HepG2 (cell line): ENCODE results near the gene CHRNB1. TPM values are rescaled to one million over a fixed set of nuclear protein-coding genes. Genes with fewer than 3 reads are reported as not detected.

Experiments used
- BHLHE40 ChIP-seq: IDR thresholded peaks from 2 replicates; pipeline ENCODE4 v1.6.1; 2011; ENCODE audit warnings: low read length, improper control_type of control experiment
- CEBPG ChIP-seq: IDR thresholded peaks from 2 replicates; pipeline ENCODE4 v1.6.1; 2016
- FOXC1 ChIP-seq: sonication (generic); formaldehyde crosslinking; IDR thresholded peaks from 2 replicates; pipeline ENCODE4 v1.8.0; 2022; ENCODE audit warnings: mild to moderate bottlenecking, missing genetic modification reagents, borderline replicate concordance
- HNRNPH1 ChIP-seq: fragments of 200-400 bp; formaldehyde crosslinking; optimal IDR thresholded peaks from 2 replicates; pipeline ENCODE3; 2017; ENCODE audit warnings: mild to moderate bottlenecking, low read depth, low read length
- KMT2A ChIP-seq: sonication (generic); formaldehyde crosslinking; IDR thresholded peaks from 2 replicates; pipeline ENCODE4 v1.4.0; 2020; ENCODE audit warnings: missing genetic modification reagents
- MAF1 ChIP-seq: sonication (generic); formaldehyde crosslinking; IDR thresholded peaks from 2 replicates; pipeline ENCODE4 v1.5.0; 2020; ENCODE audit warnings: missing genetic modification reagents, borderline replicate concordance
- SETDB1 ChIP-seq: sonication (generic); formaldehyde crosslinking; IDR thresholded peaks from 2 replicates; pipeline ENCODE4 v1.5.1; 2020; ENCODE audit warnings: missing genetic modification reagents, mild to moderate bottlenecking, borderline replicate concordance
- SIX1 ChIP-seq: sonication (generic); formaldehyde crosslinking; IDR thresholded peaks from 2 replicates; pipeline ENCODE4 v1.4.0; 2020; ENCODE audit warnings: missing genetic modification reagents, borderline replicate concordance
- SNAI1 ChIP-seq: sonication (generic); formaldehyde crosslinking; IDR thresholded peaks from 2 replicates; pipeline ENCODE4 v1.5.0; 2020; ENCODE audit warnings: mild to moderate bottlenecking, missing genetic modification reagents, borderline replicate concordance
- TEAD2 ChIP-seq: sonication (generic); formaldehyde crosslinking; IDR thresholded peaks from 2 replicates; pipeline ENCODE4 v1.9.0; 2021; ENCODE audit warnings: missing genetic modification reagents
- ZC3H13 ChIP-seq: sonication (generic); formaldehyde crosslinking; IDR thresholded peaks from 2 replicates; pipeline ENCODE4 v1.8.1; 2023; ENCODE audit warnings: mild to moderate bottlenecking, missing genetic modification reagents, moderate library complexity
- ZFP90 ChIP-seq: sonication (generic); formaldehyde crosslinking; IDR thresholded peaks from 2 replicates; pipeline ENCODE4 v1.8.0; 2022; ENCODE audit warnings: missing genetic modification reagents, mild to moderate bottlenecking, inconsistent platforms, borderline replicate concordance
- ZMYM2 ChIP-seq: sonication (generic); formaldehyde crosslinking; IDR thresholded peaks from 2 replicates; pipeline ENCODE4 v1.8.0; 2022; ENCODE audit warnings: mild to moderate bottlenecking, missing genetic modification reagents
- ZNF12 ChIP-seq: sonication (generic); formaldehyde crosslinking; IDR thresholded peaks from 2 replicates; pipeline ENCODE4 v1.5.0; 2020; ENCODE audit warnings: missing genetic modification reagents
- ZNF3 ChIP-seq: IDR thresholded peaks from 2 replicates; pipeline ENCODE4 v1.7.0; 2017; ENCODE audit warnings: inconsistent platforms
- ZNF460 ChIP-seq: sonication (generic); formaldehyde crosslinking; IDR thresholded peaks from 2 replicates; pipeline ENCODE4 v1.5.1; 2020; ENCODE audit warnings: missing genetic modification reagents, mild to moderate bottlenecking, borderline replicate concordance
- ZNF496 ChIP-seq: sonication (generic); formaldehyde crosslinking; IDR thresholded peaks from 2 replicates; pipeline ENCODE4 v1.8.1; 2023; ENCODE audit warnings: mild to moderate bottlenecking, moderate library complexity, missing genetic modification reagents; ENCODE audit not compliant: insufficient replicate concordance
- ZNF549 ChIP-seq: sonication (generic); formaldehyde crosslinking; IDR thresholded peaks from 2 replicates; pipeline ENCODE4 v1.5.0; 2020; ENCODE audit warnings: missing genetic modification reagents
- polyA plus RNA-seq, 8 experiments: library from polyadenylated mRNA; depleted of rRNA in 3 of 8; stranded (reverse) in 7 of 8; unstranded in 1 of 8; fragments of >200 nt; fragmentation: Illumina TruSeq in 4 of 8; extraction: Trizol in 4 of 8; gene quantifications; 2 replicates each; pipeline versions ENCODE4 v1.2.1 to v1.2.3, GENCODE V29; 2011 to 2016; ENCODE audit warnings: low read depth in 4 of 8, missing spikeins in 1 of 8, mixed read lengths in 1 of 8; ENCODE audit not compliant: insufficient read depth in 1 of 8
- total RNA-seq, 5 experiments: library from RNA; depleted of rRNA; stranded (reverse); fragments of >200 nt; fragmentation: Illumina TruSeq; extraction: Trizol; gene quantifications; 2 replicates each; pipeline ENCODE4 v1.2.3, GENCODE V29; 2016; ENCODE audit warnings: low read depth in 1 of 5
- TF ChIP-seq, protein P1 (sequence below): sonication (generic); formaldehyde crosslinking; IDR thresholded peaks from 2 replicates; pipeline ENCODE4 v1.8.0; 2023; ENCODE audit warnings: mild to moderate bottlenecking, missing genetic modification reagents
- TF ChIP-seq, protein P2 (sequence below): IDR thresholded peaks from 2 replicates; pipeline ENCODE4 v1.6.1; 2016; ENCODE audit warnings: low read depth, borderline replicate concordance
- TF ChIP-seq, protein P3 (sequence below), 2 experiments: fragments of 450-650 bp in 1 of 2; sonication (generic) in 1 of 2; formaldehyde crosslinking; IDR thresholded peaks; 2 replicates each; pipeline versions ENCODE4 v1.5.0 to v1.8.0; 2020 to 2022; ENCODE audit warnings: mild to moderate bottlenecking in 1 of 2, missing genetic modification reagents in 1 of 2
- TF ChIP-seq, protein P4 (sequence below): sonication (generic); formaldehyde crosslinking; IDR thresholded peaks from 2 replicates; pipeline ENCODE4 v1.4.0; 2020; ENCODE audit warnings: missing genetic modification reagents, mild to moderate bottlenecking, borderline replicate concordance

CHRNB1 gene
- total and polyA plus RNA-seq, 2 of the 13 experiments (the other 11 are each of a cell fraction or from before 2014, with no cell fraction given) = 5.4 to 33.7 TPM

DNA sequence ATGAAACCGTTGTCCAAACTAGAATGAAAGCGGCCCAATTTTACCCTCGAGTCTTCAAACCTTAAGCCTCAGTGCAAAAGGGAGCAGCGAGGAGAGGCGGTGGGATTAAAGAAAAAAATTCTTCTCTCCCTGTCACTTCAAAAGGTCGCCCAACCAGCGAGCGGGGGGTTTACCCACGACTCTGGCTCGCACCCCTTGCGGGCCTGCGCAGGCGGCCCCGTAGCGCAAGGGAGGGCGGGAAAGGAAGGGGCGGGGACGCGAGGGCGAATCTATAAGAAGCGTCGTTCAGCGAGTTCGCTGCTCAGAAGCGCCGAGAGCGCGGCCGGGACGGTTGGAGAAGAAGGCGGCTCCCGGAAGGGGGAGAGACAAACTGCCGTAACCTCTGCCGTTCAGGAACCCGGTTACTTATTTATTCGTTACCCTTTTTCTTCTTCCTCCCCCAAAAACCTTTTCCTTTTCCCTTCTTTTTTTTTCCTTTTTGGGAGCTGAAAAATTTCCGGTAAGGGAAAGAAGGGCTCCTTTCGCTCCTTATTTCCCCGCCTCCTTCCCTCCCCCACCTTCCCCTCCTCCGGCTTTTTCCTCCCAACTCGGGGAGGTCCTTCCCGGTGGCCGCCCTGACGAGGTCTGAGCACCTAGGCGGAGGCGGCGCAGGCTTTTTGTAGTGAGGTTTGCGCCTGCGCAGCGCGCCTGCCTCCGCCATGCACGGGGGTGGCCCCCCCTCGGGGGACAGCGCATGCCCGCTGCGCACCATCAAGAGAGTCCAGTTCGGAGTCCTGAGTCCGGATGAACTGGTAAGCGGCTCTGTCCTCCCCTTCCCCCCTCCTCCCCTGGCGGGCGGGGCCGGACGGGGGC lies 39.4 kb downstream of the CHRNB1 start, which contains the start of gene POLR2A (continued):
- TF ChIP-seq ZNF496 (CRISPR knock-in tag) = no peak
- TF ChIP-seq CEBPG (CRISPR knock-in tag) = 0 out of 2 replicates have a peak, but pooled peaks have one; percentile 14
- TF ChIP-seq SNAI1 (CRISPR knock-in tag) = no peak
- no peak for TF ChIP-seq SETDB1
- TF ChIP-seq HNRNPH1 = peak; percentile 77
- TF ChIP-seq BHLHE40 = peak; percentile 80
- TF ChIP-seq ZMYM2 (CRISPR knock-in tag) = no peak
- TF ChIP-seq, protein P1, sequence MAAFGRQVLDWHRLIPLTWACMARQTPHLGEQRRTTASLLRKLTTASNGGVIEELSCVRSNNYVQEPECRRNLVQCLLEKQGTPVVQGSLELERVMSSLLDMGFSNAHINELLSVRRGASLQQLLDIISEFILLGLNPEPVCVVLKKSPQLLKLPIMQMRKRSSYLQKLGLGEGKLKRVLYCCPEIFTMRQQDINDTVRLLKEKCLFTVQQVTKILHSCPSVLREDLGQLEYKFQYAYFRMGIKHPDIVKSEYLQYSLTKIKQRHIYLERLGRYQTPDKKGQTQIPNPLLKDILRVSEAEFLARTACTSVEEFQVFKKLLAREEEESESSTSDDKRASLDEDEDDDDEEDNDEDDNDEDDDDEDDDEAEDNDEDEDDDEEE = peak; percentile 42; the same call in 1 of the 2 replicates
- TF ChIP-seq KMT2A (CRISPR knock-in tag) = peak; percentile 81; the same call in 1 of the 2 replicates
- TF ChIP-seq ZFP90 (CRISPR knock-in tag) = no peak; the same call in 1 of the 2 replicates
- TF ChIP-seq ZC3H13 (CRISPR knock-in tag) = peak; percentile 38
- peak; percentile 13; the same call in 1 of the 2 replicates for TF ChIP-seq FOXC1
- peak; percentile 84 for TF ChIP-seq ZNF12 (CRISPR knock-in tag)
- no peak for TF ChIP-seq ZNF549
- TF ChIP-seq, protein P2, sequence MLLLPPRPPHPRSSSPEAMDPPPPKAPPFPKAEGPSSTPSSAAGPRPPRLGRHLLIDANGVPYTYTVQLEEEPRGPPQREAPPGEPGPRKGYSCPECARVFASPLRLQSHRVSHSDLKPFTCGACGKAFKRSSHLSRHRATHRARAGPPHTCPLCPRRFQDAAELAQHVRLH = peak; percentile 83
- TF ChIP-seq, protein P3, sequence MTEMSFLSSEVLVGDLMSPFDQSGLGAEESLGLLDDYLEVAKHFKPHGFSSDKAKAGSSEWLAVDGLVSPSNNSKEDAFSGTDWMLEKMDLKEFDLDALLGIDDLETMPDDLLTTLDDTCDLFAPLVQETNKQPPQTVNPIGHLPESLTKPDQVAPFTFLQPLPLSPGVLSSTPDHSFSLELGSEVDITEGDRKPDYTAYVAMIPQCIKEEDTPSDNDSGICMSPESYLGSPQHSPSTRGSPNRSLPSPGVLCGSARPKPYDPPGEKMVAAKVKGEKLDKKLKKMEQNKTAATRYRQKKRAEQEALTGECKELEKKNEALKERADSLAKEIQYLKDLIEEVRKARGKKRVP (CRISPR knock-in tag; IDR thresholded peaks at IDR 0.05) = peak in 1 of 2 experiments; percentile 52; a peak in 1 of 4 replicates
- peak; percentile 41; the same call in 1 of the 2 replicates for TF ChIP-seq MAF1 (CRISPR knock-in tag)
- TF ChIP-seq SIX1 = no peak; the same call in 1 of the 2 replicates
- TF ChIP-seq, protein P4, sequence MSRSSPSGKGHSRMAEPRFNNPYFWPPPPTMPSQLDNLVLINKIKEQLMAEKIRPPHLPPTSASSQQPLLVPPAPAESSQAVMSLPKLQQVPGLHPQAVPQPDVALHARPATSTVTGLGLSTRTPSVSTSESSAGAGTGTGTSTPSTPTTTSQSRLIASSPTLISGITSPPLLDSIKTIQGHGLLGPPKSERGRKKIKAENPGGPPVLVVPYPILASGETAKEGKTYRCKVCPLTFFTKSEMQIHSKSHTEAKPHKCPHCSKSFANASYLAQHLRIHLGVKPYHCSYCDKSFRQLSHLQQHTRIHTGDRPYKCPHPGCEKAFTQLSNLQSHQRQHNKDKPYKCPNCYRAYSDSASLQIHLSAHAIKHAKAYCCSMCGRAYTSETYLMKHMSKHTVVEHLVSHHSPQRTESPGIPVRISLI = peak; percentile 56; the same call in 1 of the 2 replicates
- TF ChIP-seq TEAD2 (CRISPR knock-in tag) = no peak
- TF ChIP-seq ZNF3 = no peak
- no peak for TF ChIP-seq ZNF460 (CRISPR knock-in tag)
